ENCODE data around the gene TMEM258. TPM values are rescaled to one million over a fixed set of nuclear protein-coding genes. Genes with fewer than 3 reads are reported as not detected.

Gene TMEM258
- total and polyA plus RNA-seq, 2 donors (not counting 1 experiment from before 2014, with no cell fraction given) = 65.8 to 130 TPM

DNA sequence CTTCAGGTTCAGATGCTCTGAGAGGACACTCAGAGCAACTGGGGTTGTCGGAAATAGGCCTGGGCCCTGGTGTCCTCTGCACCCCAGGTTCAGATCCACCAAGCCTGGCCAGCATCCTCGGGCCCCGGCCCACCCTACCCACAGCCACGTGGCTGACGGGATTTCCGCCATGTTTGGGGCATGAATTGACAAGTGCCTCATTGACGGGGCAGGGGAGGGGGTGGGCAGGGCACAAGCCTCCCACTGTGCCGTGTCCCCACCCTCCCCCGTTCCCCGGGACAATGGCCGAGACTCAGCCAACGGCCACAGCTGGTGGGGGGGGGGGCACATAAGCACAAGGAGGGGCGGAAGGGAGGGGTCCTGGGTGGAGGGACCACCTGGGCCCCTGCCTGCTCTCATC is 31.5 kb downstream of the TMEM258 start:
- Mint-ChIP-seq H3K4me1 (peaks cover 8% of the 10 kb centered on the region), H3K9me3 (ENCODE audit: insufficient read depth) (no peaks in the 10 kb centered on the region), H3K4me3 (no peak overlapping the region), H3K27ac (no peak overlapping the region), H3K27me3 (peaks cover 7% of the 10 kb centered on the region)
- no peak for ATAC-seq (ENCODE audit: low read depth)
- Histone ChIP-seq H3K4me1 (ENCODE audit: control insufficient read depth in 2 of 2, insufficient read depth in 2 of 2, low read length in 2 of 2) (peaks cover 0 to 6% of the 10 kb centered on the region in 2 donors), H3K9me3 (ENCODE audit: control extremely low read depth in 1 of 3, control insufficient read depth in 2 of 3, insufficient read depth in 1 of 3, low read length in 2 of 3) (no peaks in the 10 kb centered on the region), H4K20me1 (ENCODE audit: control insufficient read depth, insufficient read depth, low read length, poor library complexity, severe bottlenecking) (no peaks in the 10 kb centered on the region), H3K79me2 (ENCODE audit: control insufficient read depth, insufficient read depth, low read length) (no peaks in the 10 kb centered on the region), H3K9ac (ENCODE audit: low read length) (no peak overlapping the region), H3K36me3 (replicated peaks in 1 of 2; ENCODE audit: control extremely low read depth in 1 of 2, control insufficient read depth in 1 of 2, extremely low read depth in 1 of 2, insufficient read depth in 2 of 2, low read length in 1 of 2) (no peaks in the 10 kb centered on the region), H3K27me3 (replicated peaks in 1 of 4; ENCODE audit: control extremely low read depth in 1 of 4, control insufficient read depth in 3 of 4, insufficient read depth in 4 of 4, low read length in 3 of 4) (no peaks in the 10 kb centered on the region), H3K27ac (ENCODE audit: low read length in 2 of 2) (no peak overlapping the region), H2AFZ (ENCODE audit: insufficient read depth, low read depth, low read length, poor library complexity, severe bottlenecking) (no peak overlapping the region), H3K4me2 (replicated peaks; ENCODE audit: low read depth, low read length, poor library complexity, severe bottlenecking) (no peak overlapping the region), H3K4me3 (ENCODE audit: control extremely low read depth in 1 of 5, extremely low read depth in 1 of 5, insufficient read depth in 1 of 5, low read depth in 2 of 5, low read length in 4 of 5) (no peak overlapping the region)
- POLR2A ChIA-PET = no interaction called here
- CTCF ChIA-PET = no interaction called here
- no peak for DNase-seq
- TF ChIP-seq EZH2 (IDR thresholded peaks at IDR 0.05; ENCODE audit: borderline replicate concordance, insufficient read depth, low read depth, low read length, poor library complexity, severe bottlenecking) = no peak
- TF ChIP-seq, protein P1, sequence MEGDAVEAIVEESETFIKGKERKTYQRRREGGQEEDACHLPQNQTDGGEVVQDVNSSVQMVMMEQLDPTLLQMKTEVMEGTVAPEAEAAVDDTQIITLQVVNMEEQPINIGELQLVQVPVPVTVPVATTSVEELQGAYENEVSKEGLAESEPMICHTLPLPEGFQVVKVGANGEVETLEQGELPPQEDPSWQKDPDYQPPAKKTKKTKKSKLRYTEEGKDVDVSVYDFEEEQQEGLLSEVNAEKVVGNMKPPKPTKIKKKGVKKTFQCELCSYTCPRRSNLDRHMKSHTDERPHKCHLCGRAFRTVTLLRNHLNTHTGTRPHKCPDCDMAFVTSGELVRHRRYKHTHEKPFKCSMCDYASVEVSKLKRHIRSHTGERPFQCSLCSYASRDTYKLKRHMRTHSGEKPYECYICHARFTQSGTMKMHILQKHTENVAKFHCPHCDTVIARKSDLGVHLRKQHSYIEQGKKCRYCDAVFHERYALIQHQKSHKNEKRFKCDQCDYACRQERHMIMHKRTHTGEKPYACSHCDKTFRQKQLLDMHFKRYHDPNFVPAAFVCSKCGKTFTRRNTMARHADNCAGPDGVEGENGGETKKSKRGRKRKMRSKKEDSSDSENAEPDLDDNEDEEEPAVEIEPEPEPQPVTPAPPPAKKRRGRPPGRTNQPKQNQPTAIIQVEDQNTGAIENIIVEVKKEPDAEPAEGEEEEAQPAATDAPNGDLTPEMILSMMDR (IDR thresholded peaks at IDR 0.05) = no peak
- intact Hi-C loops (cut with micrococcal nuclease) = no loop called here
- 88% methylated on average over 3 of the region's 13 CpGs for WGBS (ENCODE audit: insufficient coverage)

DNA sequence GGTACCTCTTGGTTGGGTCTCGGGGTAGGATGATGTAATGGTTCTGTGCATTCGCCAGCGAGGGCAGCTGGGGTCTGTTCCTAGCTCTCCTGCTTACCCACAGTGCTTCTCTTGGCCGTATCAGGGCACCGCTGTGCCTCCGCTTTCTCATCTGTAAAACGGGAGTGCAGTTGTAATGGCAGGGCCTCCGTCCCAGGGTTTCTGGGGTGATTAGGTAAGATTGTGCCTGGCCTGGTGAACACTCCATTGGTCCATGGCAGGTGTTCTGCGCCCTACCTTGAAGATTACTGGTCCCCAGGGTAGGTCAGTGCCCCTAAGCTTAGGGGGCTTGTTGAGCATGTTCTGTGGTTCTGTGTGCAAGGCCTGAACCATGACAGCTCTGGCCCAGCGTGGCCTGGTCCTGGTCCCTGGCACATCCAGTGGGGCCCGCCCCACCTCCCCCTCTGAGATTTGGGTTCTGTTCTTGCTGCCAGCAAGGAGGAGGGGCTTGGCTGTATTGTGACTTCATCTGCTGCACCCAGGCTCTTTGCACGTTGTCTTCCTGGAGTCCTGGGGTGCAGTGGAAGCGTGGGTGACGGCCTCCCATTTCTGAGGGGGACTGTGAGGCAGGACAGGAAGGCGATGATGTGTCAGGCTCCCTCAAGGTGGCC is 35.1 kb downstream of the TMEM258 start:
- no peak overlapping the region for H3K27ac ChIP-seq (ENCODE audit: low read length in 2 of 2)
- TF ChIP-seq EZH2 (IDR thresholded peaks at IDR 0.05; ENCODE audit: borderline replicate concordance, insufficient read depth, low read depth, low read length, poor library complexity, severe bottlenecking) = no peak
- TF ChIP-seq, protein P1 (IDR thresholded peaks at IDR 0.05) = no peak
- intact Hi-C loops (cut with micrococcal nuclease) = no loop called here
- Mint-ChIP-seq H3K9me3 (ENCODE audit: insufficient read depth) (no peaks in the 10 kb centered on the region), H3K27me3 (peaks cover 18% of the 10 kb centered on the region), H3K4me3 (no peak overlapping the region), H3K27ac (no peak overlapping the region), H3K4me1 (peaks cover 11% of the 10 kb centered on the region)
- H3K4me3 ChIP-seq (ENCODE audit: control extremely low read depth in 1 of 5, extremely low read depth in 1 of 5, insufficient read depth in 1 of 5, low read depth in 2 of 5, low read length in 4 of 5) = no peak overlapping the region
- no peaks in the 10 kb centered on the region for H3K36me3 ChIP-seq (replicated peaks in 1 of 2; ENCODE audit: control extremely low read depth in 1 of 2, control insufficient read depth in 1 of 2, extremely low read depth in 1 of 2, insufficient read depth in 2 of 2, low read length in 1 of 2)
- H3K9me3 ChIP-seq (ENCODE audit: control extremely low read depth in 1 of 3, control insufficient read depth in 2 of 3, insufficient read depth in 1 of 3, low read length in 2 of 3) = no peaks in the 10 kb centered on the region
- peaks cover 0 to 14% (median 6%) of the 10 kb centered on the region in 4 experiments for H3K27me3 ChIP-seq (replicated peaks in 1 of 4; ENCODE audit: control extremely low read depth in 1 of 4, control insufficient read depth in 3 of 4, insufficient read depth in 4 of 4, low read length in 3 of 4)
- no peaks in the 10 kb centered on the region for H4K20me1 ChIP-seq (ENCODE audit: control insufficient read depth, insufficient read depth, low read length, poor library complexity, severe bottlenecking)
- 92% methylated on average over 15 of the region's 15 CpGs for WGBS (ENCODE audit: insufficient coverage)
- H3K79me2 ChIP-seq (ENCODE audit: control insufficient read depth, insufficient read depth, low read length) = no peaks in the 10 kb centered on the region
- H3K4me1 ChIP-seq (ENCODE audit: control insufficient read depth in 2 of 2, insufficient read depth in 2 of 2, low read length in 2 of 2) = peaks cover 7 to 12% of the 10 kb centered on the region in 2 donors
- H3K9ac ChIP-seq (ENCODE audit: low read length) = no peak overlapping the region
- ChIA-PET CTCF (no interaction called here), POLR2A (no interaction called here)
- DNase-seq = no peak
- no peak overlapping the region for H3K4me2 ChIP-seq (replicated peaks; ENCODE audit: low read depth, low read length, poor library complexity, severe bottlenecking)
- no peak overlapping the region for H2AFZ ChIP-seq (ENCODE audit: insufficient read depth, low read depth, low read length, poor library complexity, severe bottlenecking)
- ATAC-seq (ENCODE audit: low read depth) = no peak
